Ovary (tissue), 3 donors: ENCODE measurements around the gene PKP3.

Experiments
- EP300 ChIP-seq: sonication (generic); formaldehyde crosslinking; IDR thresholded peaks from one replicate; pipeline ENCODE4 v1.6.1; 2017; ENCODE audit warnings: antibody characterized with exemption
- POLR2A ChIP-seq: fragments of 450-650 bp; IDR thresholded peaks from one replicate; pipeline ENCODE4 v1.6.1; 2017; ENCODE audit warnings: antibody characterized with exemption, mild to moderate bottlenecking, moderate library complexity
- TF ChIP-seq, protein P1 (sequence below), 3 donors: fragments of 450-650 bp in 2 of 3; fragments of 200-600 bp in 1 of 3; IDR thresholded peaks; one replicate each; pipeline versions ENCODE4 v1.5.1 to v1.8.0; 2016 to 2022; ENCODE audit warnings: antibody characterized with exemption in 3 of 3, mild to moderate bottlenecking in 1 of 3
- donor health status: DM: no; HTN: no; CAD: no.

DNA sequence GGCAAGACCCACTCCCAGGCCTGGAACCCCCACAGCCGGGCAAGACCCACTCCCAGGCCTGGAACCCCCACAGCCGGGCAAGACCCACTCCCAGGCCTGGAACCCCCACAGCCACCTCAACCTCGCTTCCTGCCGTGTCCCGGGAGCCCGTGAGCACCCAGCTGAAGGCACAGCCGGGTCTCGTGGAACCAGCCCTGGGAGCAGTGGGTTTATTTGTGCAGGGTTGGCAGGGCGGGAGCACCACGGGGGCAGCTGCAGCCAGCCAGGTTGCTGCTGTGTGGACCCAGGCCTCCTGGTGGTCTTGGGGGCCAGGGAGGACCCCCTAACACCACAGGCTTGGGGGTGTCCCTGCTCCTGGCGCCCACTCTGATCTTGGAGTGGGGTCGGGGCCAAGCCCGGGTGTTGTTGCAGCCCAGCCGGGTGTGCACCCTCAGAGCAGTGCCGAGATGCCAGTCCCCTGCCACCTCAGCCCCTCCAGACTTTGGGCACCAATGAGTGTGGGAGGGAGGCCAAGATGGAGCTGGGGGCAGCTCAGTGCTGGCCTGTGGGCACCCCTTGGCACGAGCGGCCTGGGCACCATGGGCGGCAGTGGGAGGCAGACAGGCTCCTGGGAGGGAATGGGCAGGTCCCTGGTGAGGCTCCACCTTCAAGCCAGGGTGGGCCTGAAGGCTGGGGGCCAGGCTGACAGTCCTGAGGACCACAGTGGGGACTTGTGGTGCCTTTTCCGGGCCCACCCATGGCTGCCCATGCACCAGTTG is 8.2 kb upstream of the PKP3 start:
- TF ChIP-seq, protein P1, sequence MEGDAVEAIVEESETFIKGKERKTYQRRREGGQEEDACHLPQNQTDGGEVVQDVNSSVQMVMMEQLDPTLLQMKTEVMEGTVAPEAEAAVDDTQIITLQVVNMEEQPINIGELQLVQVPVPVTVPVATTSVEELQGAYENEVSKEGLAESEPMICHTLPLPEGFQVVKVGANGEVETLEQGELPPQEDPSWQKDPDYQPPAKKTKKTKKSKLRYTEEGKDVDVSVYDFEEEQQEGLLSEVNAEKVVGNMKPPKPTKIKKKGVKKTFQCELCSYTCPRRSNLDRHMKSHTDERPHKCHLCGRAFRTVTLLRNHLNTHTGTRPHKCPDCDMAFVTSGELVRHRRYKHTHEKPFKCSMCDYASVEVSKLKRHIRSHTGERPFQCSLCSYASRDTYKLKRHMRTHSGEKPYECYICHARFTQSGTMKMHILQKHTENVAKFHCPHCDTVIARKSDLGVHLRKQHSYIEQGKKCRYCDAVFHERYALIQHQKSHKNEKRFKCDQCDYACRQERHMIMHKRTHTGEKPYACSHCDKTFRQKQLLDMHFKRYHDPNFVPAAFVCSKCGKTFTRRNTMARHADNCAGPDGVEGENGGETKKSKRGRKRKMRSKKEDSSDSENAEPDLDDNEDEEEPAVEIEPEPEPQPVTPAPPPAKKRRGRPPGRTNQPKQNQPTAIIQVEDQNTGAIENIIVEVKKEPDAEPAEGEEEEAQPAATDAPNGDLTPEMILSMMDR (IDR thresholded peaks at IDR 0.05): no peak
- TF ChIP-seq POLR2A (no peak), EP300 (no peak)
